GM19099 (cell line): Measurements from ENCODE around the gene ARHGAP4.

Source experiments
- POLR2A ChIP-seq: IDR thresholded peaks from 3 replicates; pipeline ENCODE4 v1.6.1; 2011; ENCODE audit warnings: low read depth; ENCODE audit not compliant: insufficient read length; ENCODE audit errors: extremely low read depth

Gene ARHGAP4

DNA sequence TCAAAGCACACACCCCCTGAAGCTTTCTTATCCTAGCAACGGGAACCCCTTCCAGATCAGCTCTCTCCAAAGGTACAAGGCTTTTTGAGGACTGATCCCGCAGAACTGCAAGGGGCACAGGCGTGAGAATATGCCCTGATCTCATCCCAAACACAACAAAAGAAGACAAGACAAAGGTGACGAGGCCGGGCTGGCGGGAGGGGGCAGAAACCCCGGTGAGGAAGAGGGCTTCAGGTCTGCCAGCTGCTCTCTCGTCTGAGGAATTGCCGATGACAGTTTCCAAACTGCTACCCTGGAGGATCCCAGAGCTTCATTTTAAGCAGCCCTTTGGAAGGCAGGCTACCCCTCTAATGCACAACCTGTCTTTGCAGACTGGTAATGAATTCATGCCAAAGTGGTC lies 42.2 kb upstream of the ARHGAP4 start:
- no peak for TF ChIP-seq POLR2A

GRCh38 chrX:153967536-153968224 lies 41.6 kb upstream of the ARHGAP4 start:
- no peak for TF ChIP-seq POLR2A

DNA sequence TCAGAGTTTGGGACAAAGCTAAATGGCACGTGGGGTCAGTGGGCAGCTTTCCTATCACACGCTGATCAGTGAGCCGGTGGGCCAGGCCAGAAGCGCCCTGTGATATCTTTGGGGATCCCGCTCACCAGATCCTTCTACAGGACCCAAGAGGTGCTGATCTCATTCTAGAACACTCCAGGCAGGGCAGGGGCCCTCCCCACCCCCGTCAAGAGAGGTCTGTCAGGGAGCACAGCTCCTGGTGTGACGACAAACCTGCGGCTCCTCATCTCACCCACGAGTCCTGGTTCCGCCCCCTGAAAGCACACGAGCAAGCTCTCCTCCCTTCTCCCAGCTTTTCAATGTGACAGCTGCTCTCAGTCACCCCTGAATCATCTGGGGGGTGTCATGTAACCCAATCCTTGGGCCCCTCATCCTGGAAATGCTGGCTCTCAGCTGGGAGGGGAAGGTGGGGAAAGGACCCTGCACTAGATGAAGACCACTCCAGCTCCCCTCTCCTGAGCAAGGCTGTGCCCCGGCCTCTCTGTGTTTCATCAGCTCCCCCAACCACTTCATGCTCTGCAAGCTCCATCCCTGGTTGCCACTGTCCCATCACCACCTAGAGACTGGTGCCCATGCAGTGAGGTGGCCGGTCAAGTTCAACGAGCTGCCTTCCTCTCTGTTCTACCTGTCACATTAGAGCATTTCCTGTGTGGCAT lies 40.9 kb upstream of the ARHGAP4 start:
- TF ChIP-seq POLR2A: no peak

DNA sequence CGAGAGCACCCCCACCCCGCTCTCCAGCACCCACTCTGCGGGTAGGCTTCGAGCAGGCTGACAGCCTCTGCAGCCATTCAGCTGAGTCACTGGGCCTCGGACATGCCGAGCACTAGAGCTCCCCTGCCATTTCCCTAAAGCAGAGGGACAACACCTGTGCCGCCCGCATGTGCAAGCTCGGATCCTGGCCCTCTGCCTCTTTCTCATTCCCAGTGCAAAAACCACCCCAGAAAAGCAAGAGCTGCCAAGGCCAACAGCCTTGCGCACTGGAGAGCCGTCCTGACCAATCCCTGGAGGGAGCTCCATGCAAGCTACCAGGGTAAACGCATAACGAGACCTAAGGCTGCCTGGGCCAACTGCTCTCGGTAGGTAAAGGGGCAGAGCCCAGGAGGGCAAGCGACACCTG lies 40.2 kb upstream of the ARHGAP4 start:
- no peak for TF ChIP-seq POLR2A

DNA sequence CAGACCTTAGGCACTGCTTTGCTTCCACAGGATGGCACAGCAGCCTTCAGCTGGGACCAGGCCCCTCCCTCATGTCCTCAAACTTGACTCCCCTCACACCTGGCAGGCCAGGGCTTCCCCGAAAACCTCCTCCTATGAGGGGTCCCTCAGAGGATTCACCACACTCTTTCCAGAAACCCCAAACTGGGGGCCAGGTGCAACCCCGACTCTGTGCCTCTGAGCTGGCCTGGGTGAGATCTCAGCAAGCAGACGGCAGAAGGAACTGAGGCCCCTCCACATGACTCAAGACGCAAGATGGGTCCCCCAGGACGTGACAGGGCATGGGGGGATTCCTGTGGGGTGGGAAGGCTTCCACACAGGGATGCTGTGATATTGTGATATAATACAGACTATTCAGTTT lies 39.3 kb upstream of the ARHGAP4 start:
- no peak for TF ChIP-seq POLR2A

- no peak for TF ChIP-seq POLR2A
Observed at GRCh38 chrX:153964105-153964504, 38.0 kb upstream of the ARHGAP4 start.

GRCh38 chrX:153963546-153963945 lies 37.5 kb upstream of the ARHGAP4 start:
- no peak for TF ChIP-seq POLR2A

- TF ChIP-seq POLR2A: peak; percentile 14
Observed at GRCh38 chrX:153961292-153961691, 35.2 kb upstream of the ARHGAP4 start.

- TF ChIP-seq POLR2A: no peak
Observed at GRCh38 chrX:153960786-153961185, 34.7 kb upstream of the ARHGAP4 start.

GRCh38 chrX:153960077-153960476 lies 34.0 kb upstream of the ARHGAP4 start:
- no peak for TF ChIP-seq POLR2A

- TF ChIP-seq POLR2A: no peak
Observed at GRCh38 chrX:153959649-153960048, 33.6 kb upstream of the ARHGAP4 start.

DNA sequence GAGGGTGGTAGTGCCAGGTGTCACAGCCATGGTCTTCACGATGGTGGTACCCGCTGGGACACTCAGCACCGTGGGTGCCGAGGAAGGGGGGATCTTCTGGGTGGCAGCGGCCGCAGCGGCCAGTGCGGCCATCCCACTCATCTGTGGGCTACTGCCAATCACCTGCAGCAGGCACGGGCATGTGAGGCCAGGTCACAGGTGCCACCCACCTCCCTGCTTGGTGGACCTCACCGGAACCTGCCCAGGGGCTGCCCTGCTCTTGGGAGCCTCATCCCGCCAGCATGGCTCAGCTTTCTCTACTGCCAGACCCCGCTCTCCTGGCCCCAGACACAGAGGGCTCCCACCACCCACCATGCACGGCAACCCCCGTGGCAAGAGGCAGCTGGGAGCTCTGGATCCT lies 32.5 kb upstream of the ARHGAP4 start:
- TF ChIP-seq POLR2A: no peak

- TF ChIP-seq POLR2A: no peak
Observed at GRCh38 chrX:153957224-153957623, 31.2 kb upstream of the ARHGAP4 start.

GRCh38 chrX:153956044-153956907 lies 30.2 kb upstream of the ARHGAP4 start:
- no peak for TF ChIP-seq POLR2A

- TF ChIP-seq POLR2A: no peak
Observed at GRCh38 chrX:153955228-153955732, 29.2 kb upstream of the ARHGAP4 start.

DNA sequence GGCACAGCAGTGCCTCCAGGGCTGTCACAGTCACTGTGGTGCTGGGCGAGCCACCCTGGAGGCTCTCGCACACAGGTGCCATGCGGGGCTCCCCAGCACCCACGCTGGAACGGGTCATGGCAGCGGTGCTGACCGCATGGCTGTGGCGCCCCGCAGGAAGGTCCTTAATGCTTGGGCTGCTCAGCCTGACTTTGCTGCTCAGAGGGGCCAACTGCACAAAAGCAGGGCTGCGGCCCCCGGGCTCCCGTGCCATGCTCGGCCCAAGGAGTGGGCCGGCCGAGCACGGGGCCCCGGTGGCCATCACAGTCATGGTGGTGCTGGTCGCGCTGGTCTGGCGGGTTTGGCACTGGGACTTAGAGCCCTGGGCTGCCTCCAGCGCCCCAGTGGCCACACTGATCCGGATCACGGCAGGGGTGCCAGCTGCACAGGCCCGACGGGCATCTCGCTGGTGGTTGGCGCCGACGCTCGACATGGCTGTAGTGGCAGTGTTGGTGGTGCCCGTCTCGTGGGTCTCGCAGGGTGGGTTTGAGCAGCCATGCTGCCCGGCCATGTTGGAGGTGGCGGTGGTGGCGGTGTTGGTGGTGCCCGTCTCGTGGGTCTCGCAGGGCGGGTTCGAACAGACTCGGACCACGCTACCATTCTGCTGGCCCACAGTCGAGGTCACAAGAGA lies 28.6 kb upstream of the ARHGAP4 start:
- TF ChIP-seq POLR2A: no peak
